HEK293 (cell line): ENCODE data around the gene SARNP.

ENCODE experiments used
- CTCF ChIA-PET: fragments of 350-600 bp; formaldehyde crosslinking; extraction: SDS; loops from one replicate; lab custom pipeline; 2021; ENCODE audit warnings: antibody characterized with exemption; lab: Yijun Ruan, JAX
- POLR2A ChIA-PET: fragments of 300-600 bp; formaldehyde crosslinking; extraction: SDS; loops from one replicate; lab custom pipeline; 2020; ENCODE audit warnings: antibody characterized with exemption, inconsistent platforms; lab: Yijun Ruan, JAX
- H3K27ac ChIP-seq: fragments of 200-500 bp; sonication (Bioruptor generic); 2 replicates; pipeline ENCODE4 v1.5.1; 2014; ENCODE audit warnings: low read depth, low read length, control low read depth, inconsistent platforms; ENCODE audit errors: extremely low read depth
- H3K36me3 ChIP-seq, 2 experiments: fragments of 200-500 bp in 1 of 2; sonication (Bioruptor generic) in 1 of 2; 1 replicate in 1 of 2; 2 replicates in 1 of 2; pipeline ENCODE4 v1.5.1; 2014 to 2017; ENCODE audit warnings: inconsistent platforms in 2 of 2, low read length in 2 of 2; ENCODE audit not compliant: control insufficient read depth in 2 of 2, insufficient read depth in 1 of 2
- H3K4me1 ChIP-seq: fragments of 200-500 bp; sonication (Bioruptor generic); 2 replicates; pipeline ENCODE4 v1.5.1; 2014; ENCODE audit warnings: mild to moderate bottlenecking, low read length, inconsistent platforms; ENCODE audit not compliant: control insufficient read depth, insufficient read depth
- H3K4me3 ChIP-seq: 2 replicates; pipeline ENCODE4 v1.5.1; 2011; ENCODE audit warnings: low read depth, mild to moderate bottlenecking, control low read depth, low read length, moderate library complexity
- H3K9me3 ChIP-seq: fragments of 200-500 bp; sonication (Bioruptor generic); 2 replicates; pipeline ENCODE4 v1.5.1; 2014; ENCODE audit warnings: low read depth, low read length, inconsistent platforms; ENCODE audit not compliant: control insufficient read depth, insufficient read depth
- EGR2 ChIP-seq: fragments of 450-650 bp; formaldehyde crosslinking; IDR thresholded peaks from 2 replicates; pipeline ENCODE4 v1.5.1; 2016; ENCODE audit warnings: low read depth, missing biosample characterization, missing genetic modification characterization
- GLI4 ChIP-seq: fragments of 450-650 bp; formaldehyde crosslinking; IDR thresholded peaks from 2 replicates; pipeline ENCODE4 v1.5.1; 2016; ENCODE audit warnings: missing biosample characterization, missing genetic modification characterization
- GLIS2 ChIP-seq: fragments of 450-650 bp; formaldehyde crosslinking; IDR thresholded peaks from 2 replicates; pipeline ENCODE4 v1.5.1; 2016; ENCODE audit warnings: missing biosample characterization, missing genetic modification characterization
- IKZF3 ChIP-seq: fragments of 450-650 bp; IDR thresholded peaks from 2 replicates; pipeline ENCODE4 v1.5.0; 2018; ENCODE audit warnings: missing biosample characterization, mild to moderate bottlenecking, missing genetic modification characterization, moderate library complexity
- PATZ1 ChIP-seq: fragments of 450-650 bp; formaldehyde crosslinking; IDR thresholded peaks from 2 replicates; pipeline ENCODE4 v1.5.1; 2016; ENCODE audit warnings: missing biosample characterization, missing genetic modification characterization
- PRDM2 ChIP-seq: fragments of 450-650 bp; formaldehyde crosslinking; IDR thresholded peaks from 2 replicates; pipeline ENCODE4 v1.5.1; 2016; ENCODE audit warnings: missing biosample characterization, missing genetic modification characterization, borderline replicate concordance
- RBAK ChIP-seq: fragments of 450-650 bp; formaldehyde crosslinking; IDR thresholded peaks from 2 replicates; pipeline ENCODE4 v1.5.1; 2016; ENCODE audit warnings: missing biosample characterization, missing genetic modification characterization
- ZBTB20 ChIP-seq: fragments of 450-650 bp; formaldehyde crosslinking; IDR thresholded peaks from 2 replicates; pipeline ENCODE4 v1.5.1; 2016; ENCODE audit warnings: missing biosample characterization, missing genetic modification characterization
- ZNF19 ChIP-seq: fragments of 450-650 bp; formaldehyde crosslinking; IDR thresholded peaks from 2 replicates; pipeline ENCODE4; 2016; ENCODE audit warnings: missing biosample characterization, missing genetic modification characterization, low read depth
- ZNF2 ChIP-seq: fragments of 450-650 bp; formaldehyde crosslinking; IDR thresholded peaks from 2 replicates; pipeline ENCODE4 v1.5.1; 2016; ENCODE audit warnings: missing biosample characterization, missing genetic modification characterization
- ZNF335 ChIP-seq: fragments of 450-650 bp; formaldehyde crosslinking; conservative IDR thresholded peaks from 2 replicates; pipeline ENCODE4 v1.5.1; 2016; ENCODE audit warnings: missing biosample characterization, missing genetic modification characterization
- ZNF394 ChIP-seq: fragments of 450-650 bp; formaldehyde crosslinking; IDR thresholded peaks from 2 replicates; pipeline ENCODE4 v1.5.1; 2016; ENCODE audit warnings: missing biosample characterization, missing genetic modification characterization, mild to moderate bottlenecking, moderate library complexity, borderline replicate concordance
- ZNF433 ChIP-seq: fragments of 450-650 bp; formaldehyde crosslinking; IDR thresholded peaks from 2 replicates; pipeline ENCODE4 v1.5.1; 2016; ENCODE audit warnings: missing biosample characterization, missing genetic modification characterization, low read depth
- ZNF488 ChIP-seq: fragments of 450-650 bp; formaldehyde crosslinking; IDR thresholded peaks from 2 replicates; pipeline ENCODE4 v1.5.1; 2016; ENCODE audit warnings: missing biosample characterization, missing genetic modification characterization
- ZNF501 ChIP-seq: fragments of 450-650 bp; formaldehyde crosslinking; IDR thresholded peaks from 2 replicates; pipeline ENCODE4 v1.5.1; 2016; ENCODE audit warnings: missing biosample characterization, missing genetic modification characterization
- ZNF514 ChIP-seq: fragments of 450-650 bp; formaldehyde crosslinking; IDR thresholded peaks from 2 replicates; pipeline ENCODE4 v1.5.1; 2016; ENCODE audit warnings: missing biosample characterization, missing genetic modification characterization
- ZNF548 ChIP-seq: fragments of 450-650 bp; formaldehyde crosslinking; IDR thresholded peaks from 2 replicates; pipeline ENCODE4 v1.5.1; 2016; ENCODE audit warnings: missing biosample characterization, missing genetic modification characterization
- ZNF549 ChIP-seq: fragments of 450-650 bp; IDR thresholded peaks from 2 replicates; pipeline ENCODE4 v1.5.1; 2018; ENCODE audit warnings: missing biosample characterization, missing genetic modification characterization, mild to moderate bottlenecking, inconsistent platforms, moderate library complexity
- ZNF555 ChIP-seq: fragments of 450-650 bp; formaldehyde crosslinking; conservative IDR thresholded peaks from 2 replicates; pipeline ENCODE4 v1.5.1; 2017; ENCODE audit warnings: missing biosample characterization, mild to moderate bottlenecking, missing genetic modification characterization, inconsistent platforms
- ZNF658 ChIP-seq: fragments of 450-650 bp; formaldehyde crosslinking; IDR thresholded peaks from 2 replicates; pipeline ENCODE4; 2016; ENCODE audit warnings: missing biosample characterization, missing genetic modification characterization
- ZNF670 ChIP-seq: fragments of 450-650 bp; formaldehyde crosslinking; IDR thresholded peaks from 2 replicates; pipeline ENCODE4 v1.5.1; 2016; ENCODE audit warnings: missing biosample characterization, missing genetic modification characterization, low read depth
- ZNF707 ChIP-seq: fragments of 450-650 bp; formaldehyde crosslinking; IDR thresholded peaks from 2 replicates; pipeline ENCODE4 v1.5.1; 2016; ENCODE audit warnings: missing biosample characterization, missing genetic modification characterization
- ZNF76 ChIP-seq: fragments of 450-650 bp; formaldehyde crosslinking; IDR thresholded peaks from 2 replicates; pipeline ENCODE4; 2016; ENCODE audit warnings: low read depth, missing biosample characterization, missing genetic modification characterization, borderline replicate concordance
- ZSCAN5A ChIP-seq: fragments of 450-650 bp; formaldehyde crosslinking; IDR thresholded peaks from 2 replicates; pipeline ENCODE4 v1.5.1; 2016; ENCODE audit warnings: missing biosample characterization, missing genetic modification characterization
- ZXDB ChIP-seq: fragments of 450-650 bp; formaldehyde crosslinking; IDR thresholded peaks from 2 replicates; pipeline ENCODE4 v1.5.1; 2016; ENCODE audit warnings: missing biosample characterization, missing genetic modification characterization

SARNP gene

DNA sequence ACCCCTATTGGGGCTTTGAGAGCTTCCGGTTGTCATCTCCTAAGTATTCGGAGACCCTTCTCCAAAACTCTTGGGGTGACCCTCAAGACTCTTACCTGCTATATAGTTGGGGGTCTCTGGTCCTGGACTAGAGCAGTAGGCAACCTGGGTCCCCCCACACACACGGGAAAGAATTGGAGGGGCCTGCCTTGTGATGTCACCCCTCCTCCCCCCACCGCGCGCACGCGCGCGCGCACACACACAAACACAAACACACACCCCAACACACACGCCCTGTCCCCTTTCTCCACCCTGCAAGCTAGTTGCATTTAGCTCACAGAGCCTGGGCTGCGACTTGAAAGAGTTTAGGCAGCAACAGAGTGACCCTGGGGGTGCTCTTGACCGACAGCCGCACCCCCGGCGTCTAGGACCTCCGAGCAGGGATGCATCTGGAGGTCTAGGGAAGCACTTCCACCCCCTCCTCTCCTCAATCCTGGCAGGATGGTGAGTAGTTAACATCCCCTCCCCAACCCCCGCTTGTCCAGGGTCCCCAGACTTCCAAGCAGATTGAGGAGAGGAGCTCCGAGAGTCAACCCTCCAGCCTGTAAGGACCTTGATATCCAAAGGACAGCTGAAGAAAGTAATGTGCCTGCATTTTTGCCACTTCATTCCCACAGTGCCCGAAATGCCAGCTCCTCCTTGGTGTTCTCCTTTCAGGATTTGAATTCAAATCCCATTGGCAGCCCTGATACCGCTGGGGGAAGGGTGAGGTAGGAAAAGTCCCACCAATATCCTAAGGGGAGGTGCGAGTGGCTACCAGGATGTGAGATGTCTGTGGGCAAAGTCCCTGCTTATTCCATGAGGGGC, 13.3 kb upstream of the SARNP start (continued):
- TF ChIP-seq ZNF548 (tag by site-specific recombination) (no peak), ZNF658 (tag by site-specific recombination) (no peak), ZNF555 (no peak), PRDM2 (tag by site-specific recombination) (no peak), ZNF19 (tag by site-specific recombination) (no peak), GLI4 (tag by site-specific recombination) (no peak), ZBTB20 (tag by site-specific recombination) (peak; percentile 33; the same call in 1 of the 2 replicates), ZNF335 (tag by site-specific recombination) (peak; percentile 92), ZNF433 (tag by site-specific recombination) (no peak)
- TF ChIP-seq, all 188 proteins: peak for 50

GRCh38 chr12:55829967-55830600, 12.6 kb upstream of the SARNP start:
- Histone ChIP-seq H3K9me3 (no peaks in the 10 kb centered on the region), H3K27ac (peak overlapping the region; percentile 77), H3K4me3 (peak overlapping the region; percentile 83), H3K36me3 (peaks cover 4 to 18% of the 10 kb centered on the region in 2 experiments; a peak in 2 of 3 replicates), H3K4me1 (peaks cover 12% of the 10 kb centered on the region)
- POLR2A ChIA-PET: interaction anchor here (0.5 to 3.2 kb wide), 37 partner anchors 9 to 826 kb away, joined by 3 to 170 read pairs (median 4); partner anchors contain the start of genes CD63, MMP19, ORMDL2 and PYM1
- CTCF ChIA-PET: interaction anchor here (0.6 to 2.8 kb wide), 10 partner anchors 10 to 422 kb away, joined by 3 to 18 read pairs (median 4); partner anchors contain the start of genes ORMDL2 and SARNP
- TF ChIP-seq ZNF670 (no peak), GLIS2 (tag by site-specific recombination) (peak; percentile 75), RBAK (tag by site-specific recombination) (0 out of 2 replicates have a peak, but pooled peaks have one; percentile 25), IKZF3 (tag by site-specific recombination) (peak; percentile 86), ZNF76 (tag by site-specific recombination) (no peak), ZNF514 (no peak), ZNF394 (no peak), PATZ1 (peak; percentile 63), ZNF501 (tag by site-specific recombination) (0 out of 2 replicates have a peak, but pooled peaks have one; percentile 5), ZNF707 (tag by site-specific recombination) (no peak), EGR2 (tag by site-specific recombination) (peak; percentile 93), ZSCAN5A (tag by site-specific recombination) (0 out of 2 replicates have a peak, but pooled peaks have one; percentile 65), ZNF488 (no peak), ZNF549 (tag by site-specific recombination) (no peak), ZNF2 (tag by site-specific recombination) (0 out of 2 replicates have a peak, but pooled peaks have one; percentile 32), ZXDB (tag by site-specific recombination) (no peak)
